HepG2 (cell line): ENCODE results near the gene PCP4L1. TPM values are rescaled to one million over a fixed set of nuclear protein-coding genes. Genes with fewer than 3 reads are reported as not detected.
A peak's percentile ranks its signal among the peaks of the same experiment; 100 is the strongest.

Source experiments
- CAMTA2 ChIP-seq: sonication (generic); formaldehyde crosslinking; IDR thresholded peaks from 2 replicates; pipeline ENCODE4 v1.4.0; 2020; ENCODE audit warnings: mild to moderate bottlenecking, missing genetic modification reagents, borderline replicate concordance
- HNRNPH1 ChIP-seq: fragments of 200-400 bp; formaldehyde crosslinking; optimal IDR thresholded peaks from 2 replicates; pipeline ENCODE3; 2017; ENCODE audit warnings: mild to moderate bottlenecking, low read depth, low read length
- MED1 ChIP-seq: sonication (generic); formaldehyde crosslinking; IDR thresholded peaks from 2 replicates; pipeline ENCODE4 v1.4.0; 2020; ENCODE audit warnings: missing genetic modification reagents
- MYC ChIP-seq: sonication (generic); formaldehyde crosslinking; IDR thresholded peaks from 2 replicates; pipeline ENCODE4 v1.9.0; 2021; ENCODE audit warnings: missing genetic modification reagents, borderline replicate concordance
- NCOA5 ChIP-seq: sonication (generic); formaldehyde crosslinking; IDR thresholded peaks from 2 replicates; pipeline ENCODE4 v1.4.0; 2020; ENCODE audit warnings: missing genetic modification reagents
- NR2C2 ChIP-seq: sonication (generic); formaldehyde crosslinking; IDR thresholded peaks from 2 replicates; pipeline ENCODE4 v1.4.0; 2020; ENCODE audit warnings: missing genetic modification reagents, mild to moderate bottlenecking, moderate library complexity, borderline replicate concordance
- SMAD3 ChIP-seq: sonication (generic); formaldehyde crosslinking; IDR thresholded peaks from 2 replicates; pipeline ENCODE4 v1.4.0; 2020; ENCODE audit warnings: missing genetic modification reagents
- SNAI1 ChIP-seq: sonication (generic); formaldehyde crosslinking; IDR thresholded peaks from 2 replicates; pipeline ENCODE4 v1.5.0; 2020; ENCODE audit warnings: mild to moderate bottlenecking, missing genetic modification reagents, borderline replicate concordance
- ZBTB40 ChIP-seq, 2 experiments: fragments of 450-650 bp in 1 of 2; sonication (generic) in 1 of 2; formaldehyde crosslinking in 1 of 2; IDR thresholded peaks; 2 replicates each; pipeline versions ENCODE4 v1.6.1 to v1.8.0; 2016 to 2022; ENCODE audit warnings: antibody characterized with exemption in 1 of 2, mild to moderate bottlenecking in 1 of 2, missing genetic modification reagents in 1 of 2
- ZNF431 ChIP-seq: sonication (generic); formaldehyde crosslinking; IDR thresholded peaks from 2 replicates; pipeline ENCODE4 v1.9.0; 2022; ENCODE audit warnings: missing genetic modification reagents, low read depth, mild to moderate bottlenecking, borderline replicate concordance
- ZNF564 ChIP-seq: sonication (generic); formaldehyde crosslinking; IDR thresholded peaks from 2 replicates; pipeline ENCODE4 v1.8.1; 2023; ENCODE audit warnings: mild to moderate bottlenecking, missing genetic modification reagents
- ZNF652 ChIP-seq: IDR thresholded peaks from 2 replicates; pipeline ENCODE4 v1.6.1; 2016; ENCODE audit warnings: low read depth, borderline replicate concordance
- polyA plus RNA-seq, 8 experiments: library from polyadenylated mRNA; depleted of rRNA in 3 of 8; stranded (reverse) in 7 of 8; unstranded in 1 of 8; fragments of >200 nt; fragmentation: Illumina TruSeq in 4 of 8; extraction: Trizol in 4 of 8; gene quantifications; 2 replicates each; pipeline versions ENCODE4 v1.2.1 to v1.2.3, GENCODE V29; 2011 to 2016; ENCODE audit warnings: low read depth in 4 of 8, missing spikeins in 1 of 8, mixed read lengths in 1 of 8; ENCODE audit not compliant: insufficient read depth in 1 of 8
- total RNA-seq, 5 experiments: library from RNA; depleted of rRNA; stranded (reverse); fragments of >200 nt; fragmentation: Illumina TruSeq; extraction: Trizol; gene quantifications; 2 replicates each; pipeline ENCODE4 v1.2.3, GENCODE V29; 2016; ENCODE audit warnings: low read depth in 1 of 5
- TF ChIP-seq, protein P1 (sequence below): sonication (generic); formaldehyde crosslinking; IDR thresholded peaks from 2 replicates; pipeline ENCODE4 v1.5.0; 2020; ENCODE audit warnings: missing genetic modification reagents
- TF ChIP-seq, protein P2 (sequence below): sonication (generic); formaldehyde crosslinking; IDR thresholded peaks from 2 replicates; pipeline ENCODE4 v1.5.0; 2020; ENCODE audit warnings: missing genetic modification reagents

PCP4L1 gene
- total and polyA plus RNA-seq, 2 of the 13 experiments (the other 11 are each of a cell fraction or from before 2014, with no cell fraction given), result 0.28 TPM; not detected in 1

- TF ChIP-seq ZBTB40 (IDR thresholded peaks at IDR 0.05) (no peak), ZBTB40 (CRISPR knock-in tag; IDR thresholded peaks at IDR 0.05) (peak; percentile 14; the same call in 1 of the 2 replicates), ZNF564 (CRISPR knock-in tag) (0 out of 2 replicates have a peak, but pooled peaks have one; percentile 51), CAMTA2 (CRISPR knock-in tag) (peak; percentile 61; the same call in 1 of the 2 replicates), SNAI1 (CRISPR knock-in tag) (peak; percentile 59; the same call in 1 of the 2 replicates), NCOA5 (0 out of 2 replicates have a peak, but pooled peaks have one; percentile 71), ZNF431 (CRISPR knock-in tag) (no peak), SMAD3 (CRISPR knock-in tag) (peak; percentile 42; the same call in 1 of the 2 replicates), NR2C2 (CRISPR knock-in tag) (0 out of 2 replicates have a peak, but pooled peaks have one; percentile 5), HNRNPH1 (peak; percentile 19), MED1 (CRISPR knock-in tag) (peak; percentile 9; the same call in 1 of the 2 replicates), ZNF652 (CRISPR knock-in tag) (peak; percentile 48; the same call in 1 of the 2 replicates), MYC (CRISPR knock-in tag) (no peak)
- TF ChIP-seq, protein P1, sequence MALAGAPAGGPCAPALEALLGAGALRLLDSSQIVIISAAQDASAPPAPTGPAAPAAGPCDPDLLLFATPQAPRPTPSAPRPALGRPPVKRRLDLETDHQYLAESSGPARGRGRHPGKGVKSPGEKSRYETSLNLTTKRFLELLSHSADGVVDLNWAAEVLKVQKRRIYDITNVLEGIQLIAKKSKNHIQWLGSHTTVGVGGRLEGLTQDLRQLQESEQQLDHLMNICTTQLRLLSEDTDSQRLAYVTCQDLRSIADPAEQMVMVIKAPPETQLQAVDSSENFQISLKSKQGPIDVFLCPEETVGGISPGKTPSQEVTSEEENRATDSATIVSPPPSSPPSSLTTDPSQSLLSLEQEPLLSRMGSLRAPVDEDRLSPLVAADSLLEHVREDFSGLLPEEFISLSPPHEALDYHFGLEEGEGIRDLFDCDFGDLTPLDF (CRISPR knock-in tag), result no peak
- TF ChIP-seq, protein P2, sequence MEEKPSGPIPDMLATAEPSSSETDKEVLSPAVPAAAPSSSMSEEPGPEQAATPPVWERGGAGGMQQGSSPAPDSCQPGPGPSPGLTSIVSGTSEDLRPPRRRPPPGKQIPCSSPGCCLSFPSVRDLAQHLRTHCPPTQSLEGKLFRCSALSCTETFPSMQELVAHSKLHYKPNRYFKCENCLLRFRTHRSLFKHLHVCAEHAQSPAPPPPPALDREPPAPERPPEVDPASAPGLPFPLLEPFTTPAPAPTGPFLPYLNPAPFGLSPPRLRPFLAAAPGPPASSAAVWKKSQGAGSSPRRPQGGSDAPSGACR (CRISPR knock-in tag), result 0 out of 2 replicates have a peak, but pooled peaks have one; percentile 56
These were observed 36.1 kb upstream of the PCP4L1 start (continued) for GRCh38 chr1:161222175-161223019.
